Transverse colon (tissue), 3 donors: ENCODE measurements around the gene PRDM5.

Experiments used
- POLR2A ChIP-seq: fragments of 450-650 bp; IDR thresholded peaks from one replicate; pipeline ENCODE4 v1.6.1; 2016; ENCODE audit warnings: antibody characterized with exemption, mild to moderate bottlenecking, moderate library complexity
- POLR2AphosphoS5 ChIP-seq, 3 donors: sonication (generic); formaldehyde crosslinking; IDR thresholded peaks; one replicate each; pipeline ENCODE4 v1.6.1; 2016; ENCODE audit warnings: antibody characterized with exemption in 3 of 3

DNA sequence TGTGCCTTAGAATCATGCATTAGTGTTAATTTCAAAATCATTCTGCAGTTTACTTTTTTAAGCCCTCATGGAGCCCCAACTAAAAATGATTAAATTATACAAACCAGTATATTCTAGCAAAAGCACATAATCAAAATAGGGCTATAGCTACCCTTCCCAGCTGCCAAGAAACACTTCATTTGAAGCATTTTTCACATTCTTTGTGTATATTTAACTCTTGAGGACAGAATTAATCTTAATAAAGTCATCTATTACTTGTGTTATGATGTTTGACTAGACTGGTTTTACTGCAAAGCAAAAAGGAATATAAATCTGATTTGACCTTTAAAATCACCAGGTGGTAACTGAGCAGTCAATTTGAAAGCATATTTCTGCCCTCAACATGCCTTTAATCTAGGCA is 145.1 kb downstream of the PRDM5 start:
- no peak for TF ChIP-seq POLR2A
- no peak for TF ChIP-seq POLR2AphosphoS5 (IDR thresholded peaks at IDR 0.05)
